GM18502 (cell line): ENCODE results near the gene FYN.
"Not testable (repeated sequence)": the region's sequence is repeated elsewhere in the genome, so short reads cannot be mapped to it uniquely, and the experiment has no call there.

Experiments
- ATAC-seq: cut with Tn5 transposase; IDR thresholded peaks from one replicate; pipeline ENCODE4 v1.9.1; 2021; ENCODE audit warnings: mild to moderate bottlenecking; ENCODE audit not compliant: unreplicated experiment, poor library complexity

The FYN gene

GRCh38 chr6:111692327-111693164 lies 180.7 kb downstream of the FYN start:
- ATAC-seq: no peak

GRCh38 chr6:111691345-111692225 lies 181.7 kb downstream of the FYN start:
- no peak for ATAC-seq

- ATAC-seq: no peak
These were observed 183.3 kb downstream of the FYN start for GRCh38 chr6:111689946-111690345.

- no peak for ATAC-seq
These were observed 183.8 kb downstream of the FYN start for GRCh38 chr6:111689419-111689818.

- ATAC-seq: no peak
These were observed 184.9 kb downstream of the FYN start for GRCh38 chr6:111688331-111688730.

GRCh38 chr6:111687652-111688051 lies 185.6 kb downstream of the FYN start:
- ATAC-seq: no peak

- ATAC-seq: no peak
These were observed 186.4 kb downstream of the FYN start for GRCh38 chr6:111686932-111687266.

- ATAC-seq: no peak
These were observed 186.9 kb downstream of the FYN start for GRCh38 chr6:111686249-111686931.

- ATAC-seq: no peak
These were observed 187.7 kb downstream of the FYN start for GRCh38 chr6:111685526-111685925.

- no peak for ATAC-seq
These were observed 188.2 kb downstream of the FYN start for GRCh38 chr6:111685058-111685457.

- ATAC-seq: no peak
These were observed 189.4 kb downstream of the FYN start for GRCh38 chr6:111683749-111684267.

GRCh38 chr6:111683157-111683556 lies 190.1 kb downstream of the FYN start:
- ATAC-seq: no peak

GRCh38 chr6:111681860-111682259 lies 191.4 kb downstream of the FYN start:
- ATAC-seq: no peak

GRCh38 chr6:111680811-111681609 lies 192.2 kb downstream of the FYN start:
- ATAC-seq: not testable (repeated sequence)

- no peak for ATAC-seq
These were observed 193.1 kb downstream of the FYN start for GRCh38 chr6:111680015-111680712.

GRCh38 chr6:111679126-111679858 lies 194.0 kb downstream of the FYN start:
- ATAC-seq: no peak

GRCh38 chr6:111677249-111677990 lies 195.8 kb downstream of the FYN start:
- no peak for ATAC-seq

- no peak for ATAC-seq
These were observed 196.9 kb downstream of the FYN start for GRCh38 chr6:111676383-111676782.
